Cerebellar cortex (tissue), 1 donor: ENCODE measurements around the gene LNX2.

ENCODE experiments used
- DNase-seq: peaks from one replicate; pipeline ENCODE4 v3.0.0-alpha.2; 2015; ENCODE audit warnings: low spot score

Gene LNX2

GRCh38 chr13:27605610-27606200 lies 14.6 kb downstream of the LNX2 start:
- no peak for DNase-seq

DNA sequence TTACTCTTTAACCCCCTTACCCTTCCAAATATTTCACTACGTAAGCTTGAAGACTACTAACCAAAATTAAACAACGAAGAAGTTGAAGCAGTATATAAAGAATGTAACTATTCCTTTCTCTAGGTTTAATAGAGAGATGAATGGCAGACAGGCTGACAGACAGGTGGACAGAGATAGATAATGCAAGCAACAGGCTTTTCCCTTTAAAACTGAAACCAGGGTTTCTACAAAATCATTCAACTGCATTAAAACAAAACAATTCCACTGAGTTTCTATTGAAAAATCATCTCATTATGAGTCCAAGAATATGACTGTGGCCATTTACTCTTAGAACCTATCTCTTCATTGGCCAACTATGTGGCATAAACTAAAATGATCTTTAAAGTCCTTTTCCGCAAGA lies 15.2 kb downstream of the LNX2 start:
- no peak for DNase-seq

GRCh38 chr13:27601803-27602202 lies 18.5 kb downstream of the LNX2 start:
- no peak for DNase-seq

GRCh38 chr13:27601208-27601607 lies 19.1 kb downstream of the LNX2 start:
- no peak for DNase-seq

GRCh38 chr13:27600711-27601110 lies 19.6 kb downstream of the LNX2 start:
- no peak for DNase-seq

GRCh38 chr13:27599845-27600553 lies 20.3 kb downstream of the LNX2 start:
- DNase-seq = no peak

DNA sequence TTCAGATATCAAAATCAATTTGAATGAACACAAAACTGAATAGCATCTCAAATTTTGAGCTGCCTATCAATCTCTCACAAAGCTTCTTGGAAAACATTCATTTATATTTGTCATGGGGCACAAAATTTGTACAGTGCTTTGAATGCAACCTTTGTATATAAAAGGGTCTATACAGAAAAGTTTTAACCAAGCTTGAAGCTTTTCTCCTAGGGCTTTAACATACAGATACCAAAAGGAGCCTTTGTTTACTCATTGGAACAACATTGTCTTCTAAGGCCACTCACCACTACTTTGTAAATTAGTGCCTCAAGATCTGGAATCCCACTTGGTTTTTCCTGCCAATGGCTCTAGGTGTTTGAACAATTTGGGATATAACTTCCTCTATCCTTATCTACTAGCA lies 21.2 kb downstream of the LNX2 start:
- DNase-seq = no peak

DNA sequence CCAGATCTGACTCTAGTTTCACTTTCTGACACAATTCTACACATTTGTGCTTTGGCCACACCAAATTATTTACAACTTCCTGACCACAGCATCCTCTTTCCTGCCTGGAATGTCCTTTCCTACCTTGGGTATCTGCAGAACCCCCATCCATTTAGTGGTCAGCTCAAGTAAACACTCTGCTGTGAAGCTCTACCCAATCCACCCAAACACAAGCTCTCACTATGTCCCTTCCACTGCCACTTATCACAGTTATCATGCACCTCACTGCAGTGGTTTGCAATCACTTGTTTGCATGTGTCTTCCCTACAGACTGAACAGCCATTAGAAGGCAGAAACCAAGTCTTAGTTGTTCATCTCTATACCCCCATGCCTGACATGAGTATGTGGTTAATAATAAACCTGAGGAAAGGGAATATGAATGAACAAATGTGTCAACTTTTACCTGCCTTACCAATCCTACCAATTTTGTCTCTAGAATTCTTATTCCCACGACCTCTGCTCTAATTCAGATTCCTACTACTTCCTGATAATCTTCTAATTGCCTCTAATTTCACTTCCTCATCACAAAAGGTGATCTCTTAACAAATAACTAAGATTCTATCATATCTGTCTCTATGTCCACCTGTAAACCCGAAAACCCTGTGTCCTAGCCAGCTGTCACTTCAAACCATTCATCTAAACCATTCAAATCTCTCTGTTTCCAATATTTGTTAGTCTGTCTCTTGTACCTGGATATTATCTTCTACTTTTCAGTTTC lies 25.1 kb downstream of the LNX2 start:
- DNase-seq = no peak

- DNase-seq = no peak
Measured at GRCh38 chr13:27593267-27593666, 27.1 kb downstream of the LNX2 start.

DNA sequence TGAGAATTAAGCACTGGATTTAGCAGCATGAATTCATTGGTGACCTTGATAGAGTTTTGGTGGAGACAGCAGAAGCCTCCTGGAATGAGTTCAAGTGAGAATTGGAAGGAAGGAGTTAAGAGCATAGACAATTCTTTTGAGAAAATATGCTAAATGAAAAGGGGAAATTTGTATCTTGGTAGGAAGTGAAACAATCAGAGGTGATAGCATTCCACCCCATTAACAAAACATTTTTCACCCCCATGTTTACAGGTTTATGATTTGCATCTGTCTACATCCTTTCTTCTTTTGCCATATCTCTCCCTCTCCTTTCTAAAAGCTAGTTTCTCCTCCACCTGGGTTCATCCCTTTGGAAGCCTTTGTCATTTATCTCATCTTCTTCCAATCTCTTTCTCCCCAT lies 27.5 kb downstream of the LNX2 start:
- DNase-seq = no peak

- DNase-seq = no peak
Measured at GRCh38 chr13:27588405-27588804, 31.9 kb downstream of the LNX2 start.

- DNase-seq = no peak
Measured at GRCh38 chr13:27587095-27587746, 33.1 kb downstream of the LNX2 start.

GRCh38 chr13:27583645-27584044 lies 36.7 kb downstream of the LNX2 start:
- DNase-seq = no peak

- DNase-seq = no peak
Measured at GRCh38 chr13:27578121-27579030, 42.0 kb downstream of the LNX2 start.

- no peak for DNase-seq
Measured at GRCh38 chr13:27574661-27575060, 45.7 kb downstream of the LNX2 start.

DNA sequence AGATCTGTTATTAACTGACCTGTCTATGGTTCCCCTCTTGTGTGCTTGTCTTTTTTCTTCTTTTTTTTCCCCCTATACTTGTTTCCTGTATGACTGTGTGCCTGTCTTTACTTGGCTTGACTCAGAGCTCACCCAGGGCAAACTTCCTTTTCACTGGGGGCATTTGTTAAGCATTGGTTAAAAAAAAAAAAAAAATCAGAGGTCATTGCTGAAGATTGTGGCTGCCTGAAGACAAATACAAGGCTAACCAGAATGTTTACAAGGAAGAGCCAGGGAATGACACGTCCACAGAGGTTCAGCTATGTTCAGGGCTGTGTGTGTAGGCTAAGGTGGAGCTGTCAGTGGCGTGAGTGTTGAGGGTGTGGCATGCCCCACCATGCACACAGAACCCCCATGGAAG lies 47.1 kb downstream of the LNX2 start:
- DNase-seq = no peak

DNA sequence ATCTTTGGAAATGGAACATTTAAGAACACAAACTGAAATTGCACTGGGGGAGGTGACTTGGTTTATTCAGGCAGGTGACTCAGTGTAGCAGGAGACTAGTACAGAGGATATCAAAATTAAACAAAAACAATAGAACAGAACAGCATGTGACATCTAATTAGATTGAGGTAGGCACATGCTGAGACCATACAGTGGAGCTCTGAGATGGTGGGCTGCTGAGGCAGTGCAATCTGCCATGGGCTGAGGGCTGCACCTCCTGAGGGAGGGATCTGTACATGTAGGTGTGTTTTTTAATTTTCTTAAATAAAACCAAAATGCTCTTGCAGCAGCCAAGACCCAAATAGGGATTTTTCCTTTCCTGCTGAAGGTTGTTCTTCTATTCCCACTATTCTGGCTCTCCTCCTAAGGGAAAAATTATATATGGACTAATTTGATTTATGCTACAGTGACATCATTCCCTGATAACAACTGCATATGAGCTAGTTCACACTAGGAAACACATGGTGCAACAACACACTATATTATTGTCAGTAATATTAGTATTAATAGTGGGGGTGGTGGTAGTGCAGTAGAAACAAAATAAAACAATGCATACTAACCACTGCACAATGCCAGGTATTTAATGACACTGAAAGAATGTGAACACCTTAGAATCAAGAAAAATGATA lies 48.0 kb downstream of the LNX2 start:
- DNase-seq = no peak

GRCh38 chr13:27570906-27571305 lies 49.4 kb downstream of the LNX2 start:
- no peak for DNase-seq

- no peak for DNase-seq
Measured at GRCh38 chr13:27569405-27569804, 50.9 kb downstream of the LNX2 start.

DNA sequence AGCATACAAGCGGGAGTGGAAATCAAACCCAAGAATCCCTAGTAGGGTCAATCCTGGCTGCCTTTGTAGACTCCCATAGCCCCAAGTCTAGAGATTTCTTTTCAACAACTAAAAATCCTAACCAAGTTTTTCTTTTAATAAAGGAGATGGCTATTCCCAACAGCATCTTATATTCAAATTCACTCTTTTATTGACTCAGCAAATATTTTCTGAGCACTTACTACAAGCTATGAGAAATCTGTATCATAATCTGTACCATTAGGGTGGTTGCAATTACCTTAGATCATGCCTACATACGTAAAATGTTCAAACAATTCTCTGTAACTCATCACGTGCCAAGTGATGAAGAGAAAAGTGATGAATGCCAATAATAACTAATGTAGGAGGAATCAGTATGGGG lies 54.5 kb downstream of the LNX2 start:
- DNase-seq = no peak

DNA sequence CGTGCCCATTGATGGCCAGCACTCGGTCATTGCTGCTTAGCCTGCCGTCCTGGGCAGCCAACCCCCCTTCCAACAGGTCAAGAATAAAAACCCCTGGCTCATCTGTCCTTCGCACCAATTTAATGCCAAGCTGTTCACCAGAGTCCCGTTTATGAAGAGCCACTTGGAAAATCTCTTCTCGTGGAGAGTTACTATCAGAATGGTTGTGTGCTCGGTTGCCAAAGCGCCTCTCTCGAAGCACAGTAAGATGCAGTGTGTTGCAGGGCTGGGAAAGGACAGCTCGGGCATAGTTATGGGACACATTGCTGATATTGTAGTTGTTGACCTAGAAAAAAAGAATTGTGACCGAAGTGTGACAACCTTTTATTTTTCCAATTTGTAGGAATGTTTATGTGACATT lies 57.9 kb downstream of the LNX2 start:
- DNase-seq = no peak
